Thoracic aorta (tissue), 2 donors: Measurements from ENCODE around the gene SUSD4. TPM values are rescaled to one million over a fixed set of nuclear protein-coding genes. Genes with fewer than 3 reads are reported as not detected.

Experiments used
- ATAC-seq: fragments of 150-250 bp; one replicate; pipeline ENCODE4 v1.8.0; 2017; ENCODE audit warnings: low read depth; ENCODE audit not compliant: insufficient number of reproducible peaks, low FRiP score
- DNase-seq: peaks from one replicate; pipeline ENCODE4 v3.0.0-alpha.2; 2020; ENCODE audit warnings: low spot score
- H3K27ac ChIP-seq, 2 donors: fragments of 200-600 bp; sonication (generic); 1 replicate in 1 of 2; 2 replicates in 1 of 2; pipeline ENCODE4 v1.5.1; 2016; ENCODE audit warnings: mild to moderate bottlenecking in 2 of 2, moderate library complexity in 2 of 2
- H3K27me3 ChIP-seq: fragments of 200-600 bp; sonication (generic); replicated peaks from 2 replicates; pipeline ENCODE4 v1.6.0; 2016; ENCODE audit warnings: mild to moderate bottlenecking; ENCODE audit not compliant: insufficient read depth
- H3K36me3 ChIP-seq: fragments of 200-600 bp; sonication (generic); one replicate; pipeline ENCODE4 v1.5.1; 2016
- H3K4me1 ChIP-seq, 2 donors: fragments of 200-600 bp; sonication (generic); 1 replicate in 1 of 2; 2 replicates in 1 of 2; pipeline versions ENCODE4 v1.5.1 to v1.6.0; 2016; ENCODE audit warnings: low read depth in 2 of 2, mild to moderate bottlenecking in 1 of 2; ENCODE audit not compliant: control insufficient read depth in 1 of 2
- H3K4me3 ChIP-seq: fragments of 200-600 bp; sonication (generic); 2 replicates; pipeline ENCODE4 v1.5.1; 2016; ENCODE audit warnings: mild to moderate bottlenecking
- H3K9me3 ChIP-seq: fragments of 200-600 bp; sonication (generic); 2 replicates; pipeline ENCODE4 v1.5.1; 2016
- CTCF ChIP-seq: fragments of 200-600 bp; sonication (generic); IDR thresholded peaks from one replicate; pipeline ENCODE4 v1.5.1; 2019; ENCODE audit warnings: antibody characterized with exemption
- total RNA-seq, 2 donors: library from RNA; depleted of rRNA; stranded (reverse); fragments of >200 nt; gene quantifications; one replicate each; pipeline versions ENCODE4 v1.1.0 to v1.2.3, GENCODE V29; 2016

SUSD4 gene
- total RNA-seq, 2 donors from 2014 or later = 1.6 TPM; not detected in 1

- Histone ChIP-seq H3K4me3 (no peak overlapping the region), H3K9me3 (no peaks in the 10 kb centered on the region), H3K36me3 (no peaks in the 10 kb centered on the region), H3K27me3 (no peaks in the 10 kb centered on the region), H3K27ac (no peak overlapping the region), H3K4me1 (peaks cover 8 to 10% of the 10 kb centered on the region in 2 donors)
- ATAC-seq = no peak
- DNase-seq = no peak
- no peak for TF ChIP-seq CTCF
Measured at GRCh38 chr1:223228931-223229528, 134.9 kb downstream of the SUSD4 start.

- no peak overlapping the region for H3K27ac ChIP-seq
- no peak for TF ChIP-seq CTCF
- H3K9me3 ChIP-seq = no peaks in the 10 kb centered on the region
- H3K36me3 ChIP-seq = no peaks in the 10 kb centered on the region
- ATAC-seq (no peak), DNase-seq (no peak)
- H3K4me3 ChIP-seq = no peak overlapping the region
- H3K27me3 ChIP-seq = no peaks in the 10 kb centered on the region
- peaks cover 0 to 2% of the 10 kb centered on the region in 2 donors for H3K4me1 ChIP-seq
Measured at GRCh38 chr1:223228201-223228600, 135.8 kb downstream of the SUSD4 start.

- Histone ChIP-seq H3K4me1 (no peaks in the 10 kb centered on the region), H3K4me3 (no peak overlapping the region), H3K27ac (no peak overlapping the region), H3K36me3 (no peaks in the 10 kb centered on the region), H3K27me3 (no peaks in the 10 kb centered on the region), H3K9me3 (no peaks in the 10 kb centered on the region)
- ATAC-seq (no peak), DNase-seq (no peak)
- TF ChIP-seq CTCF = no peak
Measured at GRCh38 chr1:223227486-223228196, 136.3 kb downstream of the SUSD4 start.

- TF ChIP-seq CTCF = no peak
- no peaks in the 10 kb centered on the region for H3K4me1 ChIP-seq
- no peak overlapping the region for H3K27ac ChIP-seq
- ATAC-seq (no peak), DNase-seq (no peak)
- no peaks in the 10 kb centered on the region for H3K36me3 ChIP-seq
- H3K4me3 ChIP-seq = no peak overlapping the region
- H3K9me3 ChIP-seq = no peaks in the 10 kb centered on the region
- no peaks in the 10 kb centered on the region for H3K27me3 ChIP-seq
Measured at GRCh38 chr1:223227031-223227430, 136.9 kb downstream of the SUSD4 start.

GRCh38 chr1:223226271-223226670 is 137.7 kb downstream of the SUSD4 start:
- Histone ChIP-seq H3K36me3 (no peaks in the 10 kb centered on the region), H3K27ac (no peak overlapping the region), H3K4me1 (no peaks in the 10 kb centered on the region), H3K27me3 (no peaks in the 10 kb centered on the region), H3K9me3 (no peaks in the 10 kb centered on the region), H3K4me3 (no peak overlapping the region)
- ATAC-seq (no peak), DNase-seq (no peak)
- TF ChIP-seq CTCF = no peak
